NCI-H1436 treated with DMSO at 0.1 percent for 48 hours (cell line): Measurements from ENCODE around the gene WRAP73.

Experiments used
- DNase-seq: peaks from one replicate; lab custom pipeline; 2025; lab: John Stamatoyannopoulos, UW

WRAP73 gene

GRCh38 chr1:3681898-3682806 lies 32.2 kb upstream of the WRAP73 start:
- no peak for DNase-seq

- DNase-seq: no peak
Measured at GRCh38 chr1:3681231-3681897, 31.5 kb upstream of the WRAP73 start.

- no peak for DNase-seq
Measured at GRCh38 chr1:3680488-3681230, 30.8 kb upstream of the WRAP73 start.

- DNase-seq: no peak
Measured at GRCh38 chr1:3679799-3680453, 30.0 kb upstream of the WRAP73 start.

GRCh38 chr1:3679098-3679555 lies 29.2 kb upstream of the WRAP73 start:
- no peak for DNase-seq

GRCh38 chr1:3678361-3679097 lies 28.6 kb upstream of the WRAP73 start:
- DNase-seq: no peak

- DNase-seq: no peak
Measured at GRCh38 chr1:3677484-3677883, 27.6 kb upstream of the WRAP73 start.

- DNase-seq: no peak
Measured at GRCh38 chr1:3676581-3677470, 26.9 kb upstream of the WRAP73 start.

GRCh38 chr1:3675436-3675835 lies 25.5 kb upstream of the WRAP73 start:
- no peak for DNase-seq

- DNase-seq: no peak
Measured at GRCh38 chr1:3674100-3675094, 24.5 kb upstream of the WRAP73 start.

GRCh38 chr1:3673381-3674099 lies 23.6 kb upstream of the WRAP73 start:
- DNase-seq: no peak

GRCh38 chr1:3672971-3673361 lies 23.1 kb upstream of the WRAP73 start:
- no peak for DNase-seq

- DNase-seq: no peak
Measured at GRCh38 chr1:3672231-3672970, 22.5 kb upstream of the WRAP73 start.

- no peak for DNase-seq
Measured at GRCh38 chr1:3671371-3672180, 21.7 kb upstream of the WRAP73 start.

- no peak for DNase-seq
Measured at GRCh38 chr1:3670823-3671265, 20.9 kb upstream of the WRAP73 start.

- no peak for DNase-seq
Measured at GRCh38 chr1:3669971-3670431, 20.1 kb upstream of the WRAP73 start.

GRCh38 chr1:3669421-3669821 lies 19.5 kb upstream of the WRAP73 start:
- DNase-seq: no peak
